ENCODE data around the gene WDR18. TPM values are rescaled to one million over a fixed set of nuclear protein-coding genes. Genes with fewer than 3 reads are reported as not detected.

WDR18 gene
- total and polyA plus RNA-seq, 2 experiments from 2014 or later: 155 to 157 TPM

DNA sequence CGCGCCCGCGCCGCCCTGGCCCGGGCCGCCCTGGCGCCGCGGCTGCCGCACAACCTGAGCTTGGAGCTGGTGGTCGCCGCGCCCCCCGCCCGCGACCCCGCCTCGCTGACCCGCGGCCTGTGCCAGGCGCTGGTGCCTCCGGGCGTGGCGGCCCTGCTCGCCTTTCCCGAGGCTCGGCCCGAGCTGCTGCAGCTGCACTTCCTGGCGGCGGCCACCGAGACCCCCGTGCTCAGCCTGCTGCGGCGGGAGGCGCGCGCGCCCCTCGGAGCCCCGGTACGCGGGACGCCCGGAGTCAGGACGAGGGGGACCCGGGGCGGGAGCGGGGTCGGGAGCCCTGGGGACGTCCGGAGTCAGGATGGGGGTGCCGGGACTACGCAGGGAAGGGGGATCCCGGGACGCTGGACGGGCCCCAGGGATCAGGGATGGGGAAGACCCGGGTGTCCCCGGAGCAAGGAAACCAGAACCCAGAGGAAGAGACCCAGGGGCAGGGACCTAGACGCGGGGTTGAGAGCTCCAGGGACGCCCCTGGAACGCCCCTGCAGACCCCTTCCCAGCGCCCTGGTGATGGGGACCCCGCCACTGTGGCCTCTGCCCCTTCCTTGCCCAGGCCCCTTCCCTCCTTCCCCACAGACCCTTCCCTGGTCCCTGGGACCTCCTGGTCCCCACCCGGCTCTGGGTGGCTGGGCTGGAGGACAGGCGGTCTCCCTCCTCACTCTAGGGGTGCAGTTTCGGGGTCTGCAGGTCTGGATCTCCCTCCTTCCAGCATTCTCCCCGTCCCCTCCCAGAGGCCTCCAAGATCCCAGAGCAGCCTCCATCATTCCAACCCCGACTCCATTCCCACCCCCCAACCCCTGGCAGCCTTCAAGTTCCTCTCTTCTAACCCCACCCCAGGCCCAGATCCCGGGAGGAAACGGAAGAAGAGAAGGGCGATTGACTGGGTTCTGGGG is 16.7 kb downstream of the WDR18 start:
- peak overlapping the region; percentile 59; the same call in 1 of the 2 replicates for H2AFZ ChIP-seq

More for the DNA sequence above, 16.7 kb downstream of the WDR18 start:
- H4K20me1 ChIP-seq (replicated peaks; ENCODE audit: insufficient read depth): no peaks in the 10 kb centered on the region
- Mint-ChIP-seq H3K4me1 (peaks cover 3% of the 10 kb centered on the region; the same call in 2 of the 3 replicates), H3K9me3 (peaks cover 3% of the 10 kb centered on the region; the same call in 1 of the 3 replicates), H3K27me3 (ENCODE audit: insufficient read depth, low read depth, poor library complexity) (peaks cover 57% of the 10 kb centered on the region), H3K27ac (no peak overlapping the region), H3K4me3 (peak overlapping the region; percentile 52), H3K36me3 (ENCODE audit: low read depth) (no peaks in the 10 kb centered on the region)
- peak overlapping the region; percentile 78 for H3K4me2 ChIP-seq
- peak overlapping the region; percentile 54 for H3K4me3 ChIP-seq
- DNase-seq (ENCODE audit: low spot score) (peak; percentile 44), ATAC-seq (peak; percentile 3)
- H3F3A ChIP-seq (replicated peaks; ENCODE audit: low read depth): peaks cover 6% of the 10 kb centered on the region; the same call in 1 of the 2 replicates
- no peaks in the 10 kb centered on the region; the same call in 1 of the 2 replicates for H3K4me1 ChIP-seq (ENCODE audit: insufficient read depth)
- peaks cover 45% of the 10 kb centered on the region for H3K27me3 ChIP-seq (ENCODE audit: insufficient read depth)
- H3K27ac ChIP-seq (ENCODE audit: low read depth): no peak overlapping the region
- TF ChIP-seq, protein P1, sequence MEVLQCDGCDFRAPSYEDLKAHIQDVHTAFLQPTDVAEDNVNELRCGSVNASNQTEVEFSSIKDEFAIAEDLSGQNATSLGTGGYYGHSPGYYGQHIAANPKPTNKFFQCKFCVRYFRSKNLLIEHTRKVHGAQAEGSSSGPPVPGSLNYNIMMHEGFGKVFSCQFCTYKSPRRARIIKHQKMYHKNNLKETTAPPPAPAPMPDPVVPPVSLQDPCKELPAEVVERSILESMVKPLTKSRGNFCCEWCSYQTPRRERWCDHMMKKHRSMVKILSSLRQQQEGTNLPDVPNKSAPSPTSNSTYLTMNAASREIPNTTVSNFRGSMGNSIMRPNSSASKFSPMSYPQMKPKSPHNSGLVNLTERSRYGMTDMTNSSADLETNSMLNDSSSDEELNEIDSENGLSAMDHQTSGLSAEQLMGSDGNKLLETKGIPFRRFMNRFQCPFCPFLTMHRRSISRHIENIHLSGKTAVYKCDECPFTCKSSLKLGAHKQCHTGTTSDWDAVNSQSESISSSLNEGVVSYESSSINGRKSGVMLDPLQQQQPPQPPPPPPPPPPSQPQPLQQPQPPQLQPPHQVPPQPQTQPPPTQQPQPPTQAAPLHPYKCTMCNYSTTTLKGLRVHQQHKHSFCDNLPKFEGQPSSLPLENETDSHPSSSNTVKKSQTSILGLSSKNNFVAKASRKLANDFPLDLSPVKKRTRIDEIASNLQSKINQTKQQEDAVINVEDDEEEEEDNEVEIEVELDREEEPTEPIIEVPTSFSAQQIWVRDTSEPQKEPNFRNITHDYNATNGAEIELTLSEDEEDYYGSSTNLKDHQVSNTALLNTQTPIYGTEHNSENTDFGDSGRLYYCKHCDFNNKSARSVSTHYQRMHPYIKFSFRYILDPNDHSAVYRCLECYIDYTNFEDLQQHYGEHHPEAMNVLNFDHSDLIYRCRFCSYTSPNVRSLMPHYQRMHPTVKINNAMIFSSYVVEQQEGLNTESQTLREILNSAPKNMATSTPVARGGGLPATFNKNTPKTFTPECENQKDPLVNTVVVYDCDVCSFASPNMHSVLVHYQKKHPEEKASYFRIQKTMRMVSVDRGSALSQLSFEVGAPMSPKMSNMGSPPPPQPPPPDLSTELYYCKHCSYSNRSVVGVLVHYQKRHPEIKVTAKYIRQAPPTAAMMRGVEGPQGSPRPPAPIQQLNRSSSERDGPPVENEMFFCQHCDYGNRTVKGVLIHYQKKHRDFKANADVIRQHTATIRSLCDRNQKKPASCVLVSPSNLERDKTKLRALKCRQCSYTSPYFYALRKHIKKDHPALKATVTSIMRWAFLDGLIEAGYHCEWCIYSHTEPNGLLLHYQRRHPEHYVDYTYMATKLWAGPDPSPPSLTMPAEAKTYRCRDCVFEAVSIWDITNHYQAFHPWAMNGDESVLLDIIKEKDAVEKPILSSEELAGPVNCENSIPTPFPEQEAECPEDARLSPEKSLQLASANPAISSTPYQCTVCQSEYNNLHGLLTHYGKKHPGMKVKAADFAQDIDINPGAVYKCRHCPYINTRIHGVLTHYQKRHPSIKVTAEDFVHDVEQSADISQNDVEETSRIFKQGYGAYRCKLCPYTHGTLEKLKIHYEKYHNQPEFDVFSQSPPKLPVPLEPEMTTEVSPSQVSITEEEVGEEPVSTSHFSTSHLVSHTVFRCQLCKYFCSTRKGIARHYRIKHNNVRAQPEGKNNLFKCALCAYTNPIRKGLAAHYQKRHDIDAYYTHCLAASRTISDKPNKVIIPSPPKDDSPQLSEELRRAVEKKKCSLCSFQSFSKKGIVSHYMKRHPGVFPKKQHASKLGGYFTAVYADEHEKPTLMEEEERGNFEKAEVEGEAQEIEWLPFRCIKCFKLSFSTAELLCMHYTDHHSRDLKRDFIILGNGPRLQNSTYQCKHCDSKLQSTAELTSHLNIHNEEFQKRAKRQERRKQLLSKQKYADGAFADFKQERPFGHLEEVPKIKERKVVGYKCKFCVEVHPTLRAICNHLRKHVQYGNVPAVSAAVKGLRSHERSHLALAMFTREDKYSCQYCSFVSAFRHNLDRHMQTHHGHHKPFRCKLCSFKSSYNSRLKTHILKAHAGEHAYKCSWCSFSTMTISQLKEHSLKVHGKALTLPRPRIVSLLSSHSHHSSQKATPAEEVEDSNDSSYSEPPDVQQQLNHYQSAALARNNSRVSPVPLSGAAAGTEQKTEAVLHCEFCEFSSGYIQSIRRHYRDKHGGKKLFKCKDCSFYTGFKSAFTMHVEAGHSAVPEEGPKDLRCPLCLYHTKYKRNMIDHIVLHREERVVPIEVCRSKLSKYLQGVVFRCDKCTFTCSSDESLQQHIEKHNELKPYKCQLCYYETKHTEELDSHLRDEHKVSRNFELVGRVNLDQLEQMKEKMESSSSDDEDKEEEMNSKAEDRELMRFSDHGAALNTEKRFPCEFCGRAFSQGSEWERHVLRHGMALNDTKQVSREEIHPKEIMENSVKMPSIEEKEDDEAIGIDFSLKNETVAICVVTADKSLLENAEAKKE (CRISPR knock-in tag; IDR thresholded peaks at IDR 0.05): no peak
- TF ChIP-seq NANOG (IDR thresholded peaks at IDR 0.05; ENCODE audit: borderline replicate concordance): no peak
- no peak for TF ChIP-seq ZNF331 (CRISPR knock-in tag; IDR thresholded peaks at IDR 0.05; ENCODE audit: low read depth)
- TF ChIP-seq, protein P2, sequence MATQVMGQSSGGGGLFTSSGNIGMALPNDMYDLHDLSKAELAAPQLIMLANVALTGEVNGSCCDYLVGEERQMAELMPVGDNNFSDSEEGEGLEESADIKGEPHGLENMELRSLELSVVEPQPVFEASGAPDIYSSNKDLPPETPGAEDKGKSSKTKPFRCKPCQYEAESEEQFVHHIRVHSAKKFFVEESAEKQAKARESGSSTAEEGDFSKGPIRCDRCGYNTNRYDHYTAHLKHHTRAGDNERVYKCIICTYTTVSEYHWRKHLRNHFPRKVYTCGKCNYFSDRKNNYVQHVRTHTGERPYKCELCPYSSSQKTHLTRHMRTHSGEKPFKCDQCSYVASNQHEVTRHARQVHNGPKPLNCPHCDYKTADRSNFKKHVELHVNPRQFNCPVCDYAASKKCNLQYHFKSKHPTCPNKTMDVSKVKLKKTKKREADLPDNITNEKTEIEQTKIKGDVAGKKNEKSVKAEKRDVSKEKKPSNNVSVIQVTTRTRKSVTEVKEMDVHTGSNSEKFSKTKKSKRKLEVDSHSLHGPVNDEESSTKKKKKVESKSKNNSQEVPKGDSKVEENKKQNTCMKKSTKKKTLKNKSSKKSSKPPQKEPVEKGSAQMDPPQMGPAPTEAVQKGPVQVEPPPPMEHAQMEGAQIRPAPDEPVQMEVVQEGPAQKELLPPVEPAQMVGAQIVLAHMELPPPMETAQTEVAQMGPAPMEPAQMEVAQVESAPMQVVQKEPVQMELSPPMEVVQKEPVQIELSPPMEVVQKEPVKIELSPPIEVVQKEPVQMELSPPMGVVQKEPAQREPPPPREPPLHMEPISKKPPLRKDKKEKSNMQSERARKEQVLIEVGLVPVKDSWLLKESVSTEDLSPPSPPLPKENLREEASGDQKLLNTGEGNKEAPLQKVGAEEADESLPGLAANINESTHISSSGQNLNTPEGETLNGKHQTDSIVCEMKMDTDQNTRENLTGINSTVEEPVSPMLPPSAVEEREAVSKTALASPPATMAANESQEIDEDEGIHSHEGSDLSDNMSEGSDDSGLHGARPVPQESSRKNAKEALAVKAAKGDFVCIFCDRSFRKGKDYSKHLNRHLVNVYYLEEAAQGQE (IDR thresholded peaks at IDR 0.05; ENCODE audit: unreplicated experiment): no peak
- no peak for TF ChIP-seq CREB1 (CRISPR knock-in tag; IDR thresholded peaks at IDR 0.05; ENCODE audit: low read depth)
- no peak for TF ChIP-seq POLR2AphosphoS5 (IDR thresholded peaks at IDR 0.05; ENCODE audit: low read depth)
- TF ChIP-seq, protein P3, sequence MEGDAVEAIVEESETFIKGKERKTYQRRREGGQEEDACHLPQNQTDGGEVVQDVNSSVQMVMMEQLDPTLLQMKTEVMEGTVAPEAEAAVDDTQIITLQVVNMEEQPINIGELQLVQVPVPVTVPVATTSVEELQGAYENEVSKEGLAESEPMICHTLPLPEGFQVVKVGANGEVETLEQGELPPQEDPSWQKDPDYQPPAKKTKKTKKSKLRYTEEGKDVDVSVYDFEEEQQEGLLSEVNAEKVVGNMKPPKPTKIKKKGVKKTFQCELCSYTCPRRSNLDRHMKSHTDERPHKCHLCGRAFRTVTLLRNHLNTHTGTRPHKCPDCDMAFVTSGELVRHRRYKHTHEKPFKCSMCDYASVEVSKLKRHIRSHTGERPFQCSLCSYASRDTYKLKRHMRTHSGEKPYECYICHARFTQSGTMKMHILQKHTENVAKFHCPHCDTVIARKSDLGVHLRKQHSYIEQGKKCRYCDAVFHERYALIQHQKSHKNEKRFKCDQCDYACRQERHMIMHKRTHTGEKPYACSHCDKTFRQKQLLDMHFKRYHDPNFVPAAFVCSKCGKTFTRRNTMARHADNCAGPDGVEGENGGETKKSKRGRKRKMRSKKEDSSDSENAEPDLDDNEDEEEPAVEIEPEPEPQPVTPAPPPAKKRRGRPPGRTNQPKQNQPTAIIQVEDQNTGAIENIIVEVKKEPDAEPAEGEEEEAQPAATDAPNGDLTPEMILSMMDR (conservative IDR thresholded peaks at IDR 0.05; ENCODE audit: low read depth in 2 of 2): no peak
- no peak for TF ChIP-seq EZH2 (IDR thresholded peaks at IDR 0.05; ENCODE audit: low read depth, unreplicated experiment)
- no peak for TF ChIP-seq JUNB (IDR thresholded peaks at IDR 0.05; ENCODE audit: unreplicated experiment)
- TF ChIP-seq ZNF114 (CRISPR knock-in tag; IDR thresholded peaks at IDR 0.05): no peak
- TF ChIP-seq, protein P4, sequence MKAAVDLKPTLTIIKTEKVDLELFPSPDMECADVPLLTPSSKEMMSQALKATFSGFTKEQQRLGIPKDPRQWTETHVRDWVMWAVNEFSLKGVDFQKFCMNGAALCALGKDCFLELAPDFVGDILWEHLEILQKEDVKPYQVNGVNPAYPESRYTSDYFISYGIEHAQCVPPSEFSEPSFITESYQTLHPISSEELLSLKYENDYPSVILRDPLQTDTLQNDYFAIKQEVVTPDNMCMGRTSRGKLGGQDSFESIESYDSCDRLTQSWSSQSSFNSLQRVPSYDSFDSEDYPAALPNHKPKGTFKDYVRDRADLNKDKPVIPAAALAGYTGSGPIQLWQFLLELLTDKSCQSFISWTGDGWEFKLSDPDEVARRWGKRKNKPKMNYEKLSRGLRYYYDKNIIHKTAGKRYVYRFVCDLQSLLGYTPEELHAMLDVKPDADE (IDR thresholded peaks at IDR 0.05): no peak
- no peak for TF ChIP-seq EZH2phosphoT487 (IDR thresholded peaks at IDR 0.05; ENCODE audit: unreplicated experiment)
- no peak for TF ChIP-seq STAT1 (IDR thresholded peaks at IDR 0.05; ENCODE audit: unreplicated experiment)
- H3K79me2 ChIP-seq (replicated peaks; ENCODE audit: insufficient read depth): no peaks in the 10 kb centered on the region
- no peaks in the 10 kb centered on the region for H3K36me3 ChIP-seq (ENCODE audit: insufficient read depth)
- H3K9me2 ChIP-seq (ENCODE audit: insufficient read depth): no peaks in the 10 kb centered on the region
